HTR-8/SVneo (cell line): Measurements from ENCODE around the gene LAMA4.
"Not testable (repeated sequence)": the region's sequence is repeated elsewhere in the genome, so short reads cannot be mapped to it uniquely, and the experiment has no call there.

ENCODE experiments used
- DNase-seq: peaks from one replicate; pipeline ENCODE4 v3.0.0; 2011; ENCODE audit warnings: low spot score, mixed read lengths; ENCODE audit not compliant: insufficient read length
- FAIRE-seq: peaks from 2 replicates; lab custom pipeline; 2011; peaks lifted over from hg19 to GRCh38; lab: Jason Lieb, UNC

Gene LAMA4

DNA sequence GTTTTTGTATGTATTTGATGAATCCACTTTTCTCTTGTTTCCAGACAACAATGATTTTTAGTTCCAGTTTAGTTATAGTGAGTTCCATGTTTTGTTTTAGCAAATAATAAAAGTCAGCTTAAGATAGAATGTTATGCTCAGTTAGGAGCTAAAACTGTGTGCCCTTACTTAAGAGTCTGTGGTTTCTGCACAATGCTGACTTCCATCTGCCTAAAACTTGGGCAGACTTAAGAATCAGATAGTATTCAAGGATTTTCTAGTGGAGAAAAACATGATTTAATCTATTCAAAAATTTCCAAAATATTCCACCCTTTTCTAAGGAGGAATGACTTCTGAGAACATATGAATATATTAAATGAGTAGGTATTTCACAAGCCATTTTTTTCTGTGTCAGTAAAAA is 32.8 kb downstream of the LAMA4 start:
- DNase-seq: no peak

GRCh38 chr6:112218563-112218962 is 35.8 kb downstream of the LAMA4 start:
- FAIRE-seq: no peak
- no peak for DNase-seq

More for the DNA sequence above, 32.8 kb downstream of the LAMA4 start:
- FAIRE-seq: no peak

- FAIRE-seq (peak; percentile 49), DNase-seq (peak; percentile 48)
Observed at GRCh38 chr6:112216662-112217551, 37.5 kb downstream of the LAMA4 start.

DNA sequence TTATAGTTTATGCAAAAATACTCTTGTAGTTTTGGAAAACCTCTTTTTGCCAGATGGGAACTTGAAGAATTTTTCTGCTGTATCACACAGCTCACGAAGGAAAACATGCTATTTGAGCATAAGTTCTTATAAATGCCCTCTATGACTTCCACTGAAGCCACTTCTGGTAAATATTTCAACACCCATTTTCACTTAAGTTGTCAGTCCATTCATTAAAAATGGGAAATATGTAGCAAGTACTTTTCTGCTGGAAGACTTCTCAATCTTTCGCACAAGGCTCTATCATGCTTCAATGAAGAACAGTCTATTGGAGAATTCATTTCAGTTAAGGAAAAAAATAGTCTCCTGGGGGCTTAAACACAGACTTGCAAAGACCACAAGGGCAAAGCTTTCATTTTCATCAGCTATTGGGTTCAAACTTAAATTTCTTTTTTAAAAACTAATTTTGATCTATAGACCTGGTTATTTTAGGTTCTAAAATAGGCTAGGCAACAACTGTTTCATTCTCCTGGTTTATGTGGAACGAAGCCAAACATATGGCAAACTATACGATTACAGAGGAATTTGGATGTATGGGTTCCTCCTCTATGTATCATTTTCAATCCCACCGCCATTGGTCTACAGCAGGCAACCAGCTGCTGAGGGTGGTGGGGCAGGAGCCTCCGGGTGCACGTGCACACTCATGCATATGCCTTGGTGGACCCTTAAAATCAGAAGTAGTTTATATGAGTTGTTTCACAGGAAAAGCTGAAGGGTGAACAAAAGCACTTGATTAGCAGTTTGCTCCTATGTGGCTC is 38.7 kb downstream of the LAMA4 start:
- FAIRE-seq (no peak), DNase-seq (no peak)

DNA sequence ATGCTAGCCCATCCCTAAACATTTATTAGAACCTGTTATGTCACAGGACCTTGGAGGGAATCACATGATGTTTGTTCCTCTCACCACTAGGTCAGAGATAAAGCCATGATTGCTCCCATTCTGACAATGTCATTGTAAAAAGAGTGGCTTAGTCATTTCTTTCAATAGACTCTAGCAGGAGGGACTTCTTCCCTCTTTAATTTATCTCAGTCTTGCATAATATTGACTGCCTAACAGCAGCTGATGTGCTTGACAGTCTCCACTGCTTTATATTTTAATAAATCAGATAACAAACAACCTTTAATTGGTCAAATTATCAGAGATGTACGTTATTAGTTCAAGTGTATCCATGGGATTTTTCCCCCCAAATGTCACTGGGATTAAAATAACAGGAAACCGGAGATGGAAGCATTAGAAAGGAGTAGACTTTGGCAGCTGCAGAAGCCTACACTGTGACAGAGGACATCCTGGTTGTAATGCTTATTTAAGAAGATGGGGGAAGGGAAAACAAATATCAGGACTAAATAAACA is 39.6 kb downstream of the LAMA4 start:
- DNase-seq: no peak

DNA sequence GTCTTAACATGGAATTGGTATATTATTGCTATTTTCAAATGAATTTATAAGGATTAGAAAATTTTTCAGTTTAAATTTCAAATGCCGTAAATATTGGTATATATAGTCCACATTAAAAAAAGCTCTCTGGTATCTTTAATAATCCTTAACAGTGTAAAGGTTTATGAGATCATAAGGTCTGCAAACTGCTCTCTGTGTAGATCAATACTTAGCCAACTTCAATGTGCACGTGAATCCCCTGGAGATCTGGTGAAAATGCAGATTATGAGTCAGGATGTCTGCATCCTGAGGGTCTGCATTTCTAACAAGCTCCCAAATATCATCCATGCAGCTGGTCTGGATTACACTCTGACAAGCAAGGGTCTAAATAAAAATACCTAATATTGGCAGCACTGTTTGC is 43.5 kb downstream of the LAMA4 start:
- DNase-seq (no peak), FAIRE-seq (no peak)

More for the DNA sequence above, 39.6 kb downstream of the LAMA4 start:
- no peak for FAIRE-seq

- DNase-seq (no peak), FAIRE-seq (no peak)
Observed at GRCh38 chr6:112209131-112209530, 45.2 kb downstream of the LAMA4 start.

- DNase-seq (no peak), FAIRE-seq (no peak)
Observed at GRCh38 chr6:112207776-112208175, 46.6 kb downstream of the LAMA4 start.

DNA sequence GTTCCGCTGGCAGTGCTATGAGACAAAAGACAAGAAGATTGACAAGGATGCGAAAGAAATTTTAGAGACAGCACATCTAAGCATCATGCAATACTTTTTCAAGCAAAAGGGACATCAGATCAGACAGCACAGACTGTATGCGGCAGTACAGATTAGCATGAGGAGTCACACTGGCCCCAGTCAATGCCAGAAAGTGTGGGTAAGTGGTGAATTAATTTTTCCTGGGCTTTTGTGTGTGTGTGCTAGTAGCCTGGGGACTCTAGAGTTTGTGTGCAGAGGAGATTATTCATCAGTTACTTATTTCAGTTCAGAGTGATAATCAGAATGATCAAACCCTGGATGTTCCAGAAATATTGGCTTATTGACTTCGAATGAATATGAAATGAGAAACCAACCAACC is 47.2 kb downstream of the LAMA4 start:
- FAIRE-seq (no peak), DNase-seq (no peak)

DNA sequence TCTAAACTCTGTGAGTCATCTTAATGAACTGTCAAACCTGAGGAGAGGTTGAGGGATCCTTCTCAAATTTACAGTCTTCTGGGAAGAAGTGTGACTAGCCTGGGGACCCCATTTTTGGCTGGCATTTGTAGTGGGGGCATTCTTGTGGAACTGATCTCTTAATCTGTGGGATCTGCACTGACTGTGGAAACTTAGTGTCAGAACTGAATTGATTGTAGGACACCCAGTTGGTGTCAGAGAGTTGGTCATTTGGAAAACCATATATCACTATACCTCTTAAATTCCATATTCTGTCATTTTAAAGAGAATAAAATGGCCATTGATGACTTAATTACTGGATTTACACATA is 48.3 kb downstream of the LAMA4 start:
- DNase-seq: no peak
- FAIRE-seq: no peak

DNA sequence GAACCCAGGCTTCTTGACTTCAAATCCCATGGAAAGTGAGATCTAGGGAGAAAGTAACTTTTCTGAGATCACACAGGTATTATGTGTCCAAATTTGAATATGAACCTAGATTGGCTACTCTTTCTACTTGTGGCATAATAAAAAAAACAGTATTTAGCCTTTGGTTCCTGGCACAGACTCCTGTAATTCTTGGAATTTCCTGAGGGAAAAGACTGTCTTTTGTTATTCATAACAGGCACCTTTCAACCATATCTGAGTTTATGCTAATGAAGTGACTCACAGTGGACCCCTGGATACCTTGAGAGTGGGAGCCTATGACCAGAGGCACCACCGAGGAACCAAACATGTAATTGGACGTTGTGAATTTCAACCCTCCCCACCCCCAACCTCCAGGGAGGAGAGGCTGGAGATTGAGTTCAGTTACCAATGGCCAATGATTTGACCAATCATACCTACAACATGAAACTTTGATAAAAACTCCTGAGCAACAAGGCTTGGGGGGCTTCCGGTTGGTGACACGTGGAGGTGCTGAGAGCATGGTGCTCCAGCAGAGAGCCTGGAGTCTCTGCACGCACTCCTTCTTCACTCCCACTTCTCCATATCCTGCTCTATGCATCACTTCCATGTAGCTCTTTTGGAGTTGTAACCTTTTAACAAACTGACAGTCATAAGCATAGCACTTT is 48.8 kb downstream of the LAMA4 start:
- FAIRE-seq: peak; percentile 72
- peak; percentile 37 for DNase-seq

DNA sequence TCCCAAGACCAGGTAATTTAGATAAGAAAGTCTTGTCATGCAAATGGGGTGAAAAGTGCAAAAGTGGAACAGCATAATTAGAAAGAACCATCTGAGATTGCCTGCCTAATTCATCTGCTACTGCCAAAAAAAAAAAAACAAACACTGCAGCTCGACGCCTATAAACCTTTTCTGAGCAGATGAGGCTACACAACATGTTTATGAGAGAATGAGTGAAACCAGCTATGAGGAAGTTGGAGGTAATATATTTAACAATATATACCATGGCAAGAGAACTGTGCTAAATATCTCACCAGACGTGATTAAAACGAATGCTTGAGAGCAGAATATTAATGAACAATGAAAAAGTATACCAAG is 50.0 kb downstream of the LAMA4 start:
- FAIRE-seq: no peak

DNA sequence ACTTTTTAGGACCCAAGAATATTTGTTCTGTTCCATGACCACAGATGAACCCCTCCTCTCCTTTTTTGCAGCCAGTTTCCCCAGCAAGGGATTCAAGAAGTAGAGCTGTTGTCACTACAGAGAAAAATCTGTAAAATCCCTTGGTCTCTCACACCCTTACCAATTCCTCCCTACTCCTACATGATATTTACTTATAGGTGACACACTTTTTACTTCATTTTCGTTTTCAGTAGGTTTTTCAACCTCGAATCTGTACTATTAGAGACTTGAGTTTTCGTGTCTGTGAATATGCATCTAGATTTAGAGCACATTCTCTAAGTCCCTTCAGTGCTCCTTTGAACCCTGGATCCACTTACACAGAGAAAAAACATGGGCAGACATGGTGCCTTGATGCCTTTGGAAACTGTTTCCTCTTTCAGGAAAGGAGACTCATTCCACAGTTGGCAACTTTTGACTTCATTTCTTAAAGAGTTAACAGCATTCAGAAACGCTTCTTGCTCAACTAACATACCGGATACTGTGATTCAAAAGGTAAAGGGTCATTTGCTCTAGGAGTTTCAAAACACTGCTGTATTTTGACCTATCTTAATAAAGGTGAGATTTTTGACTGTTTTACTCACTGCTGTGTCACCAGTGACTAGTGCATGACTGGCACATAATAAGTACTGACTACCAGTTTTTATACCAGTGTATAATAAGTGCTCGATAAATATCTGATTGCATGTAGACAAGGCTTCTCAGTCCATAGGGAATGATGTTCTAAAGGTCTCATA is 50.6 kb downstream of the LAMA4 start:
- FAIRE-seq (no peak), DNase-seq (peak; percentile 23)

More for the DNA sequence above, 50.0 kb downstream of the LAMA4 start:
- DNase-seq: no peak

- DNase-seq: no peak
- peak; percentile 16 for FAIRE-seq
Observed at GRCh38 chr6:112202639-112203341, 51.6 kb downstream of the LAMA4 start.

GRCh38 chr6:112200185-112200914 is 54.0 kb downstream of the LAMA4 start:
- DNase-seq, FAIRE-seq: not testable (repeated sequence)

DNA sequence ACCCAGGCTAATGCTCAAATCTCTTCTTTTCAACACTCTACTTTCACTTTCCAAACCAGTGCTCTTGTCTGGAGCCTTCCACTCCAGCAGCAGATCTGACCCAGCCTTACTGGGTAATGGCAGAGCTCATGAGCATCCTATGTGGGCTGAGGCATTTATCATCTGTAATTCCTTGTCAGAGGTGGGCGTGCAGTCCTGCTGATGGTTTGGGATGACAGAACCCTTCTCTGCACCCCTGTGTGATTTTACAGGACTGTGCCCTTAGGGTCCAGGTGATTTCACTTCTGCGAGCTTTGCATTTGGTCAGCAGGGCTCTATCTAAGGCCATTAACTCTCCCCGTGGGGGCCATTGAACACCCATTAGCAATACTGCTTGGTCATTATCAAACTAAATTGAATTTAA is 55.4 kb downstream of the LAMA4 start:
- FAIRE-seq (no peak), DNase-seq (no peak)

DNA sequence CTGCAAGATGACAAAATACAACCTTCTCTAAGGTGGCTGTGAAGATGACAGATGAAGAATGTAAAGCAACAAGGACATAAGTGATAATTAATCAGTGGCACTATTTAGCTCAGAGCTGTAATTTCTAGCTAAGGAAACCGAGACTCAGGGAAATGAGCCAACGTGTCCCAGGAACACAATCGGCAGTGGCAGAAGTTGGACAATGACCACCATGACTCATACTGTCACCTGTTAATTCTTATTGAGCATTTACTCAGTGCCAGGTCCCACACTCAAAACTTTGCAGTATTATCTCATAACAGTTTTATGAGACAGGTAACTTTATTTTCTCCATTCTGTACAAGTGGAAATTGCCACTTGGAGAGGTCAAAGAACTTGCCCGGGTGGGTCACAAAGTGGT is 55.8 kb downstream of the LAMA4 start:
- DNase-seq (no peak), FAIRE-seq (no peak)

DNA sequence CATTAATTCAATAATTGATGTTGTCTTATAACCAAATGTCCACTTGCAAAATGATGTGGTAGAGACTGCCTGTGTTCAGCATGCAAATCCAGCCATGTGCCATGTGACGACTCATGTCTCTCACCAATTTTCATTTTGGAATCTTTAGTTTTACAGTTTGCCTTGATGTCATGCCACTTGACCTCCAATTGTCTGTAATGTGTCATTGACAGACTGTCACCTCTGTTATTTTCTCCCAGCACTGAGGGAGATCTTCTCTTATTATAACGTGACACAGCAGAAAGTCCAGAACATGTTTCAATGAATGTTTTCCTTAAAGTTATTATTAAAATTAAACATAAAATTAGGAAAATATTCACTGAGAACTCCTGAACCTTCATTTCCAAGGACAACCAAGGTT is 56.7 kb downstream of the LAMA4 start:
- FAIRE-seq: no peak
- DNase-seq: no peak

DNA sequence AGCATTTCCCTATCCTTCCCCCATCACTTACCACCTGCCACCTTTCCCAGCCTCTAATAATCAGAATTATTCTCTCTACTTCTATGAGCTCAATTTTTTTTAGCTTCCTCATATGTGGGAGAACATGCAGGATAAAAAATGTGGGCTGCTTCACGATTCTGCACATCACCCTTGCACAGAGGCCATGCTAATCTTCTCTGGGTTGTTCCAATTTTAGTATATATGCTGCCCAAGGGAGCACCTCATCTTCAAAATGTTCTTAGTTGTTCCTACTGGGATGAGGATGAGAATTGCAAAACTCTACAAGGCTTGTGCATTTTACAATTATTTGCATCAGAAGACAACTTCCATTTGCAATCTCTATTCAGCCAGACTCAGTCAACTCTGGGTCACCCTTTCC is 58.1 kb downstream of the LAMA4 start:
- no peak for FAIRE-seq
- no peak for DNase-seq
